IPS-11a (cell line): ENCODE results near the gene METTL21A.
"Not testable (repeated sequence)": the region's sequence is repeated elsewhere in the genome, so short reads cannot be mapped to it uniquely, and the experiment has no call there.

Experiments used
- H3K4me3 ChIP-seq: one replicate; pipeline ENCODE4 v1.5.1; 2013; ENCODE audit warnings: low read depth, low read length, control low read depth

Gene METTL21A

DNA sequence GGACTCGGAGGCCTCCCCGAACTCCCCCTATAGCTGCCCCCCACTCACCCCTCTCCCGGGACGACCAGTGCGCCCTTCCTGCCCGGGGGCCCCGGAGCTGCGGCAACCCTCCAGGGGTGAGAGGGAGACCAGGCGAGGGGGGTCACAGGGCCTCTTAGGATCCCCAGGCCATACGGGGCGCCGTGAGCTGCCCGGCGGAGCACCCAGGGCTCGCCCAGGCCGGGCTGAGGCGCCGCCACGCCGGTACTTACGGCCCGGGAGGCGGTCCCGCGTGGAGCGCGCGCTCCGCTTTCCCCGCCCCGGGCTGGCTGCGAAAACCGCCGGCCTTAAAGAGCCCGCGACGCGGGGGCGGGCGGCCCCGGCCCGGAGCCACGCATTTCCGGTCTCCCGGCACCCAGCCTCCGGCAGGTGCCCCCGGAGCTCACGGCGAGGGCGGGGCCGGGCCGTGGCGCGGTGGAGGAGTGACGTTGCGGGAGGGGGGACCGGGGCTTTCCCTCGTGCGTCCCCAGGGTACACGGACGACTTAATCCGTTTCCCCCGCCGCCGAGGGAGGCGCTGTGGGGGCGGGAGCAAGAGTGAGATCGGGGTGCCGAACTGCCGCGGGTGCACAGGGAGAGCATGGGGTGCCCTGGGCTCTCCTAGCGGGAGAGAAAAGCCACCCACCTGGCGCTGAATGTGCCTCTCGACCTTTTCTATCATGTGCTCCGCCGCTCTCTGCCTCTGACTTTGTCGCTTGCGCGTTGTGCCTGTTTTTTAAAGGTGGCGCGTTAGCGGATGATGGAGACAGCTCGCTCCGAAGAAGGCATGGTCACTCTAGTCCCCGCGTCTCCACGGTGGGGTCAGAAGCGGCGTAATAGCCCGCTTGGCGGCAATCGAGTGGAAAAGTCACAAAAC, at the start of gene METTL21A:
TSS of gene METTL21A (minus strand) at position 381 of the 894 bp plus-strand sequence. CDS start 1,019 bp downstream, outside the sequence.
- H3K4me3 ChIP-seq: peak within 1 kb of the TSS; percentile 78

DNA sequence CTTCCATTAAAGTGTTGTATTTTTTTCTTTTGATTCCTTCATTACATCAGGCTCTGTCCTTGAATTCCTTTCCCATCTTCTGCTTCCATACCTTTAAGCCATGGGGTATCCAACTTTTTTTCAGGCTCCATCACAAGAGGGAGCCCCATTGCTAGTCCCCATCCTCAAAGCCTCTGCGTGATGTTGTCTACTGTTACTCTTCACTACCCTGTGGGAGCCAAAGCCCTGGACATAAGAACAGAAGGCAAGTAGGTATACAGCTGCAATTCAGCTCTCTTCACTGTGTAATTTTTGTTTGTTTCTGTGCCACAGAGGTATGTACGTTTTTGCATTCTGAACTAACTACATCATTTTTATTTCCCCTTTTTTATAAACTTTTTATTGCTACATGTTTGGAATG, 49.6 kb upstream of the METTL21A start:
- no peak overlapping the region for H3K4me3 ChIP-seq

DNA sequence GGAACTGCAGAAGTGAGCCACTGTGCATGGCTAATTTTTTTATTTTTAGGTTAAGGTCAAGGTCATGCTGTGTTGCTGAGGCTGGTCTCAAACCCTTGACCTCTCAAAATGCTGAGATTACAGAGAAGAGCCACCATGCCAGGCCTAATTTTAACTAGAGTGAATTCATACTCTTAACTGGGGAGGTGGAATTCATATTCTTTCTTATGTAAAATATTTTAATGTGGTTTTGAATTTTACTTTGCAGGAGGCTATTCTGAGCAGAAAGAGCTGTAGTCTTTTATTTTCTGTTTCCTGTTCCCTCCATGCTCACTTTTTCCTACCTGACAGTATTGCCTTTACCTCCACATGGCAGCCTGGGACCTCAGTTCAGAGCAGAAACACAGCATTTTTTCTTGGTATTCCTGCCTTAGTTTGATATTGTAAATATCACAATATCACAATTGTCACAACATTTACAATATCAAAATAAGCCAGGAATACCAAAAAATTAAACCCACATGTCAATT, 49.1 kb upstream of the METTL21A start:
- H3K4me3 ChIP-seq: no peak overlapping the region

DNA sequence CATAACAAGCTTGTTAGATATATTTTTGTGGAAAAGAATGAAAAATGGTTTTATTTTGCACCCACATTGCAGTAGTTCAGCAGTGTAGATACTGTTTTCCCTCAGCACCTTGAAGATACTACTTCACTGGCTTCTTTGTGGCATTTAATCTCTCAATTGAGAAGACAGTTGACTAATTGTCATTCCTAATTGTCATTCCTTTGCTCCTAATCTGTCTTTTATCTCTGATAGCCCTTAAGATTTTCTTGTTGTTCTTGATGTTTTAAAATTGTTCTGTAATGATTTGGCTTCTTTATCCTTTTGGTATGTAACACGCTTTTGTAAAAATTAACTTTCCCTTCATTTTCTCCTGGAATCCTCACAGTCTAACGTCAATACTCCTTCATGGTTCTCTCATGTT, 48.2 kb upstream of the METTL21A start:
- no peak overlapping the region for H3K4me3 ChIP-seq

DNA sequence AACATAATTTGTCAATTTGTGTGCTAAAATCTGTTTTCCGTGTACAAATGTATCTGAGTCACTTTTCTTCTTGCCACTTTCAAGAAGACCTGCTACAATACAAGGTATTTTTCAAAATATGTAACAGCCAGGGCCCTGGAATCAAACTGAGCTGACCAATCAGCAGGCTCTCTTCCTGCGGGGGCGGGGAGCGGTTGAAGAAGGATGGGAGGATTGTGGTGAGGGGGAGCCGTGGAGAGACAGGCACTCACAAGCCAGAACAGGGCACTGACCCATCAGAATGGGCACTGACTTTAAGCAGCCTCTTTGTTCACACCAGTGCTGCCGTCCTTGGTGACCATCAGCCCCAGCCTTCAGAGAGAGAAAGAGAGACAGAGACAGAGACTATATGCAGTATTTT, 45.7 kb upstream of the METTL21A start:
- H3K4me3 ChIP-seq: no peak overlapping the region

DNA sequence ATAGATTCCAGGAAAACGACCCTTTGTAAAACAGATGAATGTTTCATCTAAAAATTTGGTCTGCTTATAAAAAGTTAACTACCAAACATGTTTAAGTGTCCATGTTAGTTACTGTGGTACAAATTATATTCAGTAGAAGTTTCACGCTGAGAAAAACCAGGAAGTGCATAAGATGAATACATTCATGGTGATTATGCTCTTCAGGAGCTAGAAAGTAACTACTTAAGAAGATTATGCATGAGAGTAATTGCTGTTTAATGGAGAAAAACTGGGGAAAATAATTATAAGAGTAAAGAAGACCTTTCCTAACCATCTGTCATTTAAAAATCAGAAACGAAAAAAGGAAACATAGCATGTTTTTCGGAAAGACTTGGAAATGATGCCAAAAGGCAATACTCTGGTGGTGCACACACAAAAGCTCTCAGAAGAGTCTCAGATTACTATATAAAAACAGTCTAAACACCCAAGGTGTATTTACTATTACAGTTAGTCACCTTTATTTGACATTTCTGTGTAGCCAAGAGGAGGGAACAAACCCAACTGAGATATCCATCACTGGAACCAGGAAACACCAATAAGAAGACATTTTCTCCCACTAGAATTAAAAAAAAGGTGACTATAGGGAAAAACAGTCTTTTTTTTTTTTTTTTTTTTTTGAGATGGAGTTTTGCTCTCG, 38.8 kb upstream of the METTL21A start:
- no peak overlapping the region for H3K4me3 ChIP-seq

DNA sequence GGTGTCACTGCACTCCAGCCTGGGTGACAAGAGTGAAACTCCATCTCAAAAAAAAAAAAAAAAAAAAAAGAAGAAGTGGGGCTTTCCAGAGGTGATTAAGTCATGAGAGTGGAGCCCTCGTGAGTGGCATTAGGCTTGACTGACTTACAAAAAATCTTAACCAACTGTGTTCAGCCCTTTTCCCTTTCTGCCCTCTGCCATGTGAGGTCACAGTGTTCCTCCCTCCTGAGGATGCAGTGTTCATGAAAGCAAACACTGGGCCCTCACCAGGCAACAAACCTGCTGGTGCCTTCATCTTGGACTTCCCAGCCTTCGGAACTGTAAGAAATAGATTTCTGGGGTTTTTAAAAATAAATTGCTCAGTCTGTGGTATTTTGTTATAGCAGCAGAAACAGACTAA, 37.0 kb upstream of the METTL21A start:
- no peak overlapping the region for H3K4me3 ChIP-seq

DNA sequence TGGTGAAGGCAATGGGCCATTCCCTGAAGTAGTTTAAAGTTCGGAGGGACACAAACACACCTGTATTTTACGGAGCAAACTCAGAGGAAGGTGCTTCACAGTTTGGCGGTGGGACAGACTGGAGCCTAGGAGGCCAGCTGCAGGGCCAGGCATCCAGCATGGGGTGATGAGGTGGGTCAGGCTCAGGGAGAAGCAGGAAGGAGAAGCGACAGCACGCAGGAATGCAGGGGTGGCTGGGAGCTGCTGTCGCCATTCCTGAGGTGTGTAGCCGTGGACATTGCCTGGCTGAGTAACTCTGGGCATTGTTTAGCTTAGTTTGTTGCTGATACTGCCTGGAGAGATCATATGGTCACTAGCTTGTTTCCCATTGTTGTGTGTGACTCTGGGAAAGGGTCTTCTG, 35.8 kb upstream of the METTL21A start:
- H3K4me3 ChIP-seq: no peak overlapping the region

DNA sequence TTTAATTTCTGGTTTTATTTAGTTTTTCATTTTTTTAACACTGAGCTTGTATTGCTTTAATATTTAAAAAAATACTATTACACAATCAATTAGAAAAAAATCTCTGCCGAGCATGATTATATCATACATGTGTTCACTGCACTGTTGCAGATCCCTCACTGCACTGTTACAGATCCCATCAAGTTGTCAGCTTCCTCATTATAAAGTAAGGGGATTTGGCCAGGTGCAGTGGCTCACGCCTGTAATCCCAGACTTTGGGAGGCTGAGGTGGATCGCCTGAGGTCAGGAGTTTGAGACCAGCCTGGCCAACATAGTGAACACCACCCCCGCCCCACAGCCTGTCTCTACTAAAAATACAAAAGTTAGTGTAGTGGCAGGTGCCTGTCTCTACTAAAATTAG, 33.0 kb upstream of the METTL21A start:
- H3K4me3 ChIP-seq: no peak overlapping the region

DNA sequence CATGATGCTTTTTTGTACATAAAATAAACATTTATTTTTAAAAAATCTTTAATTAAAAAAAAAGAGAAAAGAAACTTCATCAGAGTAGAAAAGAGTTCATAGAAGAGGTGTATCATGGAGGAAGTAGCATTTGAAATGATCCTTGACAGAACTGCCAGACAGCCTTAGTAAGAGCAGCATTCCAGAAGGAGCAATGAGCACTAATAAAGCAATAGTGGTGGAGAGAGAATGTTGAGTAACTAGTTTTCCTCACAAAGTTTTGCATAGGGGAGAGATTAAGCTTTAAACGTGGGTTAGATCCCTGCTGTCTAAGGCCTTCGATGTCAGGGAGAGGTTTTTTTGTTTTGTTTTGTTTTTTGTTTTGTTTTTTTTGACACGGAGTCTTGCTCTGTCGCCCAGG, 29.8 kb upstream of the METTL21A start:
- no peak overlapping the region for H3K4me3 ChIP-seq

DNA sequence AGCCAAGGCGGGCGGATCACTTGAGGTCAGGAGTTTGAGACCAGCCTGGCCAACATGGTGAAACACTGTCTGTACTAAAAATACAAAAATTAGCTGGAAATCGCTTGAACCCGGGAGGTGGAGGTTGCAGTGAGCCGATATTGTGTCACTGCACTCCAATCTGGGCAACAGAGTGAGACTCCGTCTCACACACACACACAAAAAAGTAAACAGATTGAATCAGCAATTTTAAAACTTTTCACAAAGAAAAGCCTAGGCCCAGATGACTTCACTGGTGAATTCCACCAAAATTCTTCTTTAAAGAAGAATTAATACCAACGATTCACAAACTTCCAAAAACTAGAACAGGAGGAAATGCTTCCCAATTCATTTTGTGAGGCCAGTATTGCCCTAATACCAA, 21.4 kb upstream of the METTL21A start:
- not testable (repeated sequence) for H3K4me3 ChIP-seq

DNA sequence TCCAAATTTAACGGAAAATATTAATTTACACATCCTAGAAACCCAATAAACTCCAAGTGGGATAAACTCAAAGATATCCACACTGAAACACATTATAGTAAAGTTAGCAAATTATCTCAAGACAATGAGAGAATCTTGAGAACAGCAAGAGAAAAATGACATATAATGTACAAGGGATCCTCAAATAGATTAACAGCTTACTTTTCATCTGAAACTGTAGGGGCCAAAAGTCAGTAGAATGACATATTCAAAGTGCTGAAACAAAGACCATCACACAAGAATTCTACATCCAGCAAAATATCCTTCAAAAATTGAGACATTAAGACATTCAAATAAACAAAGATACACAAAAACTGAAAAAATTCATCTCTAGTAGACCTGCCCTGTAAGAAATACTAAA, 18.7 kb upstream of the METTL21A start:
- H3K4me3 ChIP-seq: no peak overlapping the region

DNA sequence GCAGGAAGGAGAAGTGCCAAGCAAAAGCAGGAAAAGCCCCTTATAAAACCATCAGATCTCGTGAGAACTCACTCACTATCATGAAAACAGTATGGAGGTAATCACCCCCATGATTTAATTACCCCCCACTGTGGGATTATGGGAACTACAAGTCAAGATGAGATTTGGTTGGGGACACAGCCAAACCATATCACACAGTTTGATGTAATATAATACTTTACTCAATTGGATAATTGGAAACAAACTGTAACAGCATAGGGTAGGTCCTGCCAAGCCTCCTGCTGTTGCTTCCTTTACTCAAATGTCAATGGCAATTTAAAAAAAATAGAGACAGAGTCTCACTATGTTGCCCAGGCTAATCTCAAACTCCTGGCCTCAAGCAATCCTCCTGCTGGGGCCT, 15.5 kb upstream of the METTL21A start:
- no peak overlapping the region for H3K4me3 ChIP-seq

DNA sequence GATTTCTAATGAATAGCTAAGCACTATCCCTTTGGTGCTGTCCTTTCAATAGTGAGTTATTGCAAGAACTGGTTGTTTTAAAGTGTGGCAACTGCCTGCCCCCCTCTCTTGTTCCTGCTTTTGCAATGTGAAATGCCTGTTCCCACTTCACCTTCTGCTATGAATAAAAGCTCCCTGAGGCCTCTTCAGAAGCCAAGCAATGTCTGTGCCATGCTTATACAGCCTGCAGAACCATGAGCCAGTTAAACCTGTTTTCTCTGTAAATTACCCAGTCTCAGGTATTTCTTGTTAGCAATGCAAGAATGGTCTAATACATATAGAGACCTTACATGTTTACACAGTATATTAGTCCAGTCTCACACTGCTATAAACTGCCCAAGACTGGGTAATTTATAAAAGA, 15.0 kb upstream of the METTL21A start:
- no peak overlapping the region for H3K4me3 ChIP-seq

DNA sequence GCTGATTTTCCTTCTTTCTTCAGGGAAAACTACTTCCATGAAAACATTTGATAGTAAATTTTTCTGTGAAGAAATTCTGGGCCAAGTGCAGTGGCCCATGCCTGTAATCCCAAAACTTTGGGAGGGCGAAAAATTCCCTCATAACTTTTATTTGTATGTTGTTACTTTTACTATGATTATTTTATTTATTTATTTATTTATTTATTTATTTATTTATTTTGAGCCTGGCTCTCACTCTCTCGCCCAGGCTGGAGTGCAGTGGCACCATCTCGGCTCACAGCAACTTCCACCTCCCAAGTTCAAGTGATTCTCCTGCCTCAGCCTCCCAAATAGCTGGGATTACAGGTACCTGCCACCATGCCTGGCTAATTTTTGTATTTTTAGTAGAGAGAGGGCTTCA, 14.1 kb upstream of the METTL21A start:
- H3K4me3 ChIP-seq: not testable (repeated sequence)

DNA sequence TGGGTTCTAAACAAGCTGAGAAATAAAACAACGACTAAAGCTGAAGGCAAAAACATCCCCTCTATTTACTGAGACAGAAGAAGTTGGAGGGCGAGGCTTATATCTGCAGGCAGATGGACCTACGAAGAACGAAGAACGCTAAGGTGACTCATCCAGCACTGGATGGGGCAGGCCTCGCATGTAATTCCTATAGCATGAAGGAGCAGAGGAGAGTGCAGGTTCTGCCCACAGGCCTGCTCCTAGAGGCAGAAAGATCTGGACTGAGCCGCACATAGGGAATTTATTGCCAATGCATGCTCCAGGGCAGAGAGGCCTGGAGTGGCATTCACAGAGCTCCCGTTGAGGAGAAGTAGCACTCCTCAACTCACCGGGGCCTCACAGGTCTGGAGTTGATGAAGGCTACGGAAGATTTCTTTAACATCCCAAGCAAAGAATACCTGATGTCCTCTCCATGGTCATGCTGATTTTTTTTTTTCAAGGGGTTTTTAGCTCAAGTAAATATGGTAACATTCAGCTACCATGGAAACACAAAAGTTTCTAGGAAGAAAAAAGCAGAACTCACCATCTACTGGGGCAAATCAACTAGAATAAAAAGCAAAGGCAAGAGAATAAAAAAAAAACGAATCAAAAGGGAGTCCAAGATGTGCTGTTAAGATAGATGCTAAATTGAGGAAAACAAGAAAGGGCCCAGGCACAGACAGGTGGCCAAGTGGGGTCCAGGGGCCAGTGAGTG, 10.4 kb upstream of the METTL21A start:
- no peak overlapping the region for H3K4me3 ChIP-seq

DNA sequence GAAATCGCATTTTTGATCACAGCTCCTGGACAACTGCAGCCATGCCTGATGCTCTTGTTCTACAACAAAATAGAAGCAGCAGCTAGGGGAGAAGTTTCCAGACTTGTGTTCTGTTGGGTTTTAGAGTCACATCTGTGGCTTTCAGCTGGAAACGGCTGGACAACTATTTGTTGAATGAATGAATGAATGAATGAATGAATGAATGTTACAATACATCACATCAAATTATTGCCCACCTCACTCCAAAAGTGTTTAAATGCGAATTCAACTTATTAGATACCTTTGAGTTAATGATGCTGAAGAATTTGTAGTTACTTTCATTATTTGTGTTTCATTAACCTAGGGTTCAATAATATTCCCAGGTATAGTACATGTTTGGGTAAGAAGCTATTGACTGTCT, 8.5 kb upstream of the METTL21A start:
- H3K4me3 ChIP-seq: no peak overlapping the region

DNA sequence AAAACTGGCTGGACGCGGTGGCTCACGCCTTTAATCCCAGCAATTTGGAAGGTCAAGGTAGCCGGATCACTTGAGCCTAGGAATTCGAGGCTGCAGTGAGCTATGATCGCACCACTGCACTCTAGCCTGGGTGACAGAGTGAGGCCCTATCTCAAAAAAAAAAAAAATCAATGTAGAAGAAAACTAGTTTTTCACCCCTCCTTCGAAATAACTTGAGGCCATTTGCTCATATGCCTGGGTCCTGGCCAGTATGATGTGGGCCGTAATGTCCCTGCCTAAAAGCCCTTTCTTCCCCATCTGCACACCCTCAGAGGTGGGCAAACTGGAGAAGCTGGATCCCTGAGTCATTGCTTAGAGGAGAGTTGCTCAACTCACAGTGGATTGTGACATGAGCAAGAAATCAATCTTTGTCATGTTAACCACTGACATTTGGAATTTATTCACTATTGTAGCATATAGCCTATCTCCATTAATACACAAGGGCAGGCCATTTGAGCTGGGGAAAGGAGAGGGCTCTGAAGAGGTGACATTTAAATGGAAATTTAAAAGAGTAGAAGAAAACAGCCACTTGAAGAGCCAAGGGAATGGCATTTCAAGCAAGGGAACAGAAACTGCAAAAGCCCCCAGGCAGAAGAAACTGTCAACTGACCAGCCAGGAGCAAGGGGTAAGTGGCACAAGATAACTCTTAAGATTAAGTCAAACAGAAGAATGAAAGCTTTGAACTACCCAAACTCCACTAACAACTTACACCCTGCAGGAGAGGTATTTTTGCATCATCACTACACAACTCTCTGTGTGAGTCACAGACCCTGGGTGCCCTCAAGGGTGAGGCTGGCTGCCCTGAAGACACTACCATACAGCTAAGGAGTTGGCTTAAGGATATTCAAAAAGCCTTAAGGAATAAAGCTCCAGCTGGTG, 7.6 kb upstream of the METTL21A start:
- no peak overlapping the region for H3K4me3 ChIP-seq

DNA sequence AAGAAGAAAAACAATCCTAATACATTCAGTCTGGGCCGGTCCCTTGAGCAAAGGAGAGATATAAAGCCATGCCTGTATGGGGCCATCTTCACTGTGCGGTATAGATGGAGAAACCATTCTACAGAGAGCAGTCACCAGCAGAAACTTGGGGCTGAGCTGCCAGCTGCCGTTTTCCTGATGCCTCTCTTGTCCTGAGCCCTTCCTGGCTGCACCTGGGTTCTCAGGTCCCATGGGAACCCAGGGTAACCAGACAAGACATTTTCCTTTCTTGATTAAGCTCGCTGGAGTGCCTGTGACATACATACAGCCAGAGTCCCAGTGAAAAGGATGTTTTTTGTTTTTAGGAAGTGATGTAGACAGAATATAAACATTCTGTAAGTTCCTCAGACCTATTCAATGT, 5.3 kb upstream of the METTL21A start:
- no peak overlapping the region for H3K4me3 ChIP-seq

DNA sequence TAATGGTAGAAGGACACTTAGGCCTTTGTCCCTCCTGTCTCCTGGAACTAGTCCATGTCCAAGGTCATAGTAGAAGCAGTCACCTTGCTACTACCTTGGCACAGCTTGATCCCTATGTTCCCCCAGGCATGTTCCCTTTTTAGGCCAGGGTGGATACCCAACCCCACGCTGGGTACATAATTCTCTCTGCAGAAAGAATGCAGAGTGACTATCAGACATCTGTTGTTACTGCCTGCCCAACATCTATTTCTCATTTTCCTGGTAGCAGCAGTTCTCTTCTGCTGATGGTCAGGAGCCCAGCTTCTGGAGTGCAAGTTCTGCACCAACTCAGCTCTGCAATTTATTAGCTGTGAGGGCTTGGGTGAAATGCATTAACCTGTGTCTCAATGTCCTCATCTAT, 4.4 kb upstream of the METTL21A start:
- no peak overlapping the region for H3K4me3 ChIP-seq
